Astrocyte (in vitro differentiated cells and primary cell): ENCODE measurements around the gene KRT83.

Experiments
- CTCF ChIP-seq: IDR thresholded peaks from 2 replicates; pipeline ENCODE4 v1.5.1; 2011; ENCODE audit warnings: low read depth, mild to moderate bottlenecking, inconsistent platforms, low read length, moderate library complexity; ENCODE audit not compliant: insufficient read depth
- EZH2 ChIP-seq: IDR thresholded peaks from 2 replicates; pipeline ENCODE4 v1.6.1; 2012; ENCODE audit warnings: mild to moderate bottlenecking, low read length, inconsistent platforms; ENCODE audit not compliant: insufficient read depth

- TF ChIP-seq CTCF (no peak), EZH2 (no peak)
These were observed 33.0 kb upstream of the KRT83 start for GRCh38 chr12:52354200-52354599.
